ENCODE data around the gene RAD51B.

DNA sequence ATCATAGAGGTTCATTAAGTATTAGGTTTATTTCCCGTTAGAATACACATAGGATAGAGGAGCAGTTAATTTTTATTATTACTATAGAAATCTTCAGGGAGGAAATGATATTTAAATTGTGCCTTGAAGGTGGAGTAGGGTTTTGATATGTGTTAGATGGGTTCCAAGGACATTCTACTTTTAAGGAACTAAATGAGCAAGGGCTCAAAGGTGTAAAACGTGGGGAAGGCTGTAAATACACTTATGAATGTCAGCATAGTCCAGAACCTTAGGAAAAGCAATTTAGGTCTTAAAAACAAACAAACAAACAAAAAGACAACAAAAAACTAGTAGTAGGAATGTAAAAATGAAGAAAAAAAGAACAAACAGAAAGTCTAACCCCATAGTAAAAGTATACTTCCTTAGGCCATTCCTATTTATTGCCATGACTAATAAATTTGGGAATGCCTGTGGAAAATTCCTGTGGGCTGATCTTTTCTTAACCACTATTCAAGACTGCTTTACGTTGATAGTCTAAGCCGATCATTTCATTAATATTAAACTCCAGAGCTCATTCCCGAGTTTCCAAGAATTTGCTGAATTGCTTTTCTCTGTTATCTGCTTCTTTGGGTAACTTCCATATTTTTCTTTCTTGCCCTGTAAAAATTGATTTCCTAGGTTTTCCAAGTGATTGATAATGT, 180.3 kb downstream of the RAD51B start:
- TF ChIP-seq, protein P1, sequence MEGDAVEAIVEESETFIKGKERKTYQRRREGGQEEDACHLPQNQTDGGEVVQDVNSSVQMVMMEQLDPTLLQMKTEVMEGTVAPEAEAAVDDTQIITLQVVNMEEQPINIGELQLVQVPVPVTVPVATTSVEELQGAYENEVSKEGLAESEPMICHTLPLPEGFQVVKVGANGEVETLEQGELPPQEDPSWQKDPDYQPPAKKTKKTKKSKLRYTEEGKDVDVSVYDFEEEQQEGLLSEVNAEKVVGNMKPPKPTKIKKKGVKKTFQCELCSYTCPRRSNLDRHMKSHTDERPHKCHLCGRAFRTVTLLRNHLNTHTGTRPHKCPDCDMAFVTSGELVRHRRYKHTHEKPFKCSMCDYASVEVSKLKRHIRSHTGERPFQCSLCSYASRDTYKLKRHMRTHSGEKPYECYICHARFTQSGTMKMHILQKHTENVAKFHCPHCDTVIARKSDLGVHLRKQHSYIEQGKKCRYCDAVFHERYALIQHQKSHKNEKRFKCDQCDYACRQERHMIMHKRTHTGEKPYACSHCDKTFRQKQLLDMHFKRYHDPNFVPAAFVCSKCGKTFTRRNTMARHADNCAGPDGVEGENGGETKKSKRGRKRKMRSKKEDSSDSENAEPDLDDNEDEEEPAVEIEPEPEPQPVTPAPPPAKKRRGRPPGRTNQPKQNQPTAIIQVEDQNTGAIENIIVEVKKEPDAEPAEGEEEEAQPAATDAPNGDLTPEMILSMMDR (IDR thresholded peaks at IDR 0.05; ENCODE audit: insufficient read depth, low read length): no peak
- TF ChIP-seq SPI1 (IDR thresholded peaks at IDR 0.05; ENCODE audit: borderline replicate concordance, low read depth) (no peak), GABPA (IDR thresholded peaks at IDR 0.05; ENCODE audit: low read depth) (no peak), POLR2AphosphoS5 (IDR thresholded peaks at IDR 0.05; ENCODE audit: low read depth) (no peak)
- TF ChIP-seq, protein P2, sequence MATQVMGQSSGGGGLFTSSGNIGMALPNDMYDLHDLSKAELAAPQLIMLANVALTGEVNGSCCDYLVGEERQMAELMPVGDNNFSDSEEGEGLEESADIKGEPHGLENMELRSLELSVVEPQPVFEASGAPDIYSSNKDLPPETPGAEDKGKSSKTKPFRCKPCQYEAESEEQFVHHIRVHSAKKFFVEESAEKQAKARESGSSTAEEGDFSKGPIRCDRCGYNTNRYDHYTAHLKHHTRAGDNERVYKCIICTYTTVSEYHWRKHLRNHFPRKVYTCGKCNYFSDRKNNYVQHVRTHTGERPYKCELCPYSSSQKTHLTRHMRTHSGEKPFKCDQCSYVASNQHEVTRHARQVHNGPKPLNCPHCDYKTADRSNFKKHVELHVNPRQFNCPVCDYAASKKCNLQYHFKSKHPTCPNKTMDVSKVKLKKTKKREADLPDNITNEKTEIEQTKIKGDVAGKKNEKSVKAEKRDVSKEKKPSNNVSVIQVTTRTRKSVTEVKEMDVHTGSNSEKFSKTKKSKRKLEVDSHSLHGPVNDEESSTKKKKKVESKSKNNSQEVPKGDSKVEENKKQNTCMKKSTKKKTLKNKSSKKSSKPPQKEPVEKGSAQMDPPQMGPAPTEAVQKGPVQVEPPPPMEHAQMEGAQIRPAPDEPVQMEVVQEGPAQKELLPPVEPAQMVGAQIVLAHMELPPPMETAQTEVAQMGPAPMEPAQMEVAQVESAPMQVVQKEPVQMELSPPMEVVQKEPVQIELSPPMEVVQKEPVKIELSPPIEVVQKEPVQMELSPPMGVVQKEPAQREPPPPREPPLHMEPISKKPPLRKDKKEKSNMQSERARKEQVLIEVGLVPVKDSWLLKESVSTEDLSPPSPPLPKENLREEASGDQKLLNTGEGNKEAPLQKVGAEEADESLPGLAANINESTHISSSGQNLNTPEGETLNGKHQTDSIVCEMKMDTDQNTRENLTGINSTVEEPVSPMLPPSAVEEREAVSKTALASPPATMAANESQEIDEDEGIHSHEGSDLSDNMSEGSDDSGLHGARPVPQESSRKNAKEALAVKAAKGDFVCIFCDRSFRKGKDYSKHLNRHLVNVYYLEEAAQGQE (IDR thresholded peaks at IDR 0.05; ENCODE audit: insufficient replicate concordance, low read depth): no peak

Data from HL-60 (cell line).